RPMI8226 (cell line): ENCODE data around the gene ADGRF5.
"Not testable (repeated sequence)": the region's sequence is repeated elsewhere in the genome, so short reads cannot be mapped to it uniquely, and the experiment has no call there.

Experiments
- DNase-seq: peaks from one replicate; pipeline ENCODE4 v3.0.0-alpha.2; 2015

The ADGRF5 gene

GRCh38 chr6:46888031-46888430 lies 33.7 kb downstream of the ADGRF5 start:
- DNase-seq: no peak

- DNase-seq: no peak
These were observed 39.1 kb downstream of the ADGRF5 start for GRCh38 chr6:46882645-46883044.

GRCh38 chr6:46879003-46879402 lies 42.7 kb downstream of the ADGRF5 start:
- no peak for DNase-seq

GRCh38 chr6:46876126-46876525 lies 45.6 kb downstream of the ADGRF5 start:
- DNase-seq: no peak

- no peak for DNase-seq
These were observed 54.3 kb downstream of the ADGRF5 start for GRCh38 chr6:46867411-46867810.

- DNase-seq: no peak
These were observed 56.5 kb downstream of the ADGRF5 start for GRCh38 chr6:46865221-46865620.

- no peak for DNase-seq
These were observed 57.9 kb downstream of the ADGRF5 start for GRCh38 chr6:46863791-46864190.

GRCh38 chr6:46862381-46862780 lies 59.4 kb downstream of the ADGRF5 start:
- DNase-seq: no peak

- DNase-seq: peak; percentile 45
These were observed 65.8 kb downstream of the ADGRF5 start for GRCh38 chr6:46855966-46856365.

- not testable (repeated sequence) for DNase-seq
These were observed 70.2 kb downstream of the ADGRF5 start for GRCh38 chr6:46851576-46851975.

- DNase-seq: no peak
These were observed 70.9 kb downstream of the ADGRF5 start for GRCh38 chr6:46850792-46851191.

- no peak for DNase-seq
These were observed 72.4 kb downstream of the ADGRF5 start for GRCh38 chr6:46849361-46849690.

GRCh38 chr6:46848684-46849360 lies 72.9 kb downstream of the ADGRF5 start:
- peak; percentile 68 for DNase-seq

GRCh38 chr6:46845126-46845525 lies 76.6 kb downstream of the ADGRF5 start:
- no peak for DNase-seq

GRCh38 chr6:46842252-46842846 lies 79.4 kb downstream of the ADGRF5 start:
- not testable (repeated sequence) for DNase-seq

- no peak for DNase-seq
These were observed 83.7 kb downstream of the ADGRF5 start for GRCh38 chr6:46838033-46838432.

- not testable (repeated sequence) for DNase-seq
These were observed 86.7 kb downstream of the ADGRF5 start for GRCh38 chr6:46834991-46835390.

GRCh38 chr6:46834257-46834916 lies 87.4 kb downstream of the ADGRF5 start:
- not testable (repeated sequence) for DNase-seq

- no peak for DNase-seq
These were observed 88.9 kb downstream of the ADGRF5 start for GRCh38 chr6:46832816-46833215.

- DNase-seq: no peak
These were observed 92.8 kb downstream of the ADGRF5 start for GRCh38 chr6:46828939-46829338.

GRCh38 chr6:46821458-46821881 lies 100.3 kb downstream of the ADGRF5 start:
- no peak for DNase-seq

GRCh38 chr6:46819561-46819960 lies 102.2 kb downstream of the ADGRF5 start:
- no peak for DNase-seq

GRCh38 chr6:46816626-46817025 lies 105.1 kb downstream of the ADGRF5 start:
- DNase-seq: no peak

GRCh38 chr6:46815130-46815529 lies 106.6 kb downstream of the ADGRF5 start:
- no peak for DNase-seq
